Renal cortex interstitium (tissue), 11 donors: ENCODE results near the gene MPL. TPM values are rescaled to one million over a fixed set of nuclear protein-coding genes. Genes with fewer than 3 reads are reported as not detected.

Experiments
- DNase-seq, 11 donors: peaks; one replicate each; pipeline ENCODE4 v3.0.0-alpha.2; 2013; ENCODE audit warnings: low read depth in 9 of 11, low spot score in 4 of 11; ENCODE audit errors: extremely low read depth in 1 of 11
- polyA plus RNA-seq, 3 donors: library from polyadenylated mRNA; unstranded; fragments of 120-200 nt; gene quantifications; one replicate each; pipeline ENCODE4 v1.2.1, GENCODE V29; 2013; ENCODE audit not compliant: insufficient read length in 3 of 3

The MPL gene
- polyA plus RNA-seq, 3 donors = 0.78 to 1.3 (median 1.1) TPM

GRCh38 chr1:43318831-43319230 lies 18.8 kb upstream of the MPL start:
- no peak for DNase-seq

GRCh38 chr1:43319288-43319687 lies 18.3 kb upstream of the MPL start:
- DNase-seq = no peak

- no peak for DNase-seq
Measured at GRCh38 chr1:43319766-43320165, 17.9 kb upstream of the MPL start.

GRCh38 chr1:43321331-43321891 lies 16.2 kb upstream of the MPL start:
- DNase-seq = no peak

- DNase-seq = no peak
Measured at GRCh38 chr1:43322506-43322905, 15.1 kb upstream of the MPL start.

- no peak for DNase-seq
Measured at GRCh38 chr1:43324810-43325209, 12.8 kb upstream of the MPL start.

GRCh38 chr1:43325381-43325780 lies 12.2 kb upstream of the MPL start:
- no peak for DNase-seq

GRCh38 chr1:43327549-43328292 lies 9.9 kb upstream of the MPL start:
- no peak for DNase-seq

- peak in 1 of 11 donors; percentile 23 for DNase-seq
Measured at GRCh38 chr1:43329995-43330751, 7.4 kb upstream of the MPL start.

GRCh38 chr1:43331688-43332087 lies 5.9 kb upstream of the MPL start:
- no peak for DNase-seq

GRCh38 chr1:43334453-43335205 lies 3.0 kb upstream of the MPL start:
- no peak for DNase-seq

- no peak for DNase-seq
Measured at GRCh38 chr1:43338001-43338400, 383 bp downstream of the MPL start.

- no peak for DNase-seq
Measured at GRCh38 chr1:43339584-43340232, 2.1 kb downstream of the MPL start.

GRCh38 chr1:43340559-43340958 lies 2.9 kb downstream of the MPL start:
- DNase-seq = no peak

GRCh38 chr1:43344267-43344850 lies 6.7 kb downstream of the MPL start:
- DNase-seq = no peak

- no peak for DNase-seq
Measured at GRCh38 chr1:43345120-43345519, 7.5 kb downstream of the MPL start.

GRCh38 chr1:43346636-43347035 lies 9.0 kb downstream of the MPL start:
- no peak for DNase-seq

- peak in 2 of 11 donors; percentile 12 to 25 for DNase-seq
Measured at GRCh38 chr1:43348343-43348808, 10.8 kb downstream of the MPL start.
